ENCODE measurements around the gene SWAP70. TPM values are rescaled to one million over a fixed set of nuclear protein-coding genes. Genes with fewer than 3 reads are reported as not detected.

The SWAP70 gene
- total RNA-seq, 1 experiment from 2014 or later = 27.7 TPM

DNA sequence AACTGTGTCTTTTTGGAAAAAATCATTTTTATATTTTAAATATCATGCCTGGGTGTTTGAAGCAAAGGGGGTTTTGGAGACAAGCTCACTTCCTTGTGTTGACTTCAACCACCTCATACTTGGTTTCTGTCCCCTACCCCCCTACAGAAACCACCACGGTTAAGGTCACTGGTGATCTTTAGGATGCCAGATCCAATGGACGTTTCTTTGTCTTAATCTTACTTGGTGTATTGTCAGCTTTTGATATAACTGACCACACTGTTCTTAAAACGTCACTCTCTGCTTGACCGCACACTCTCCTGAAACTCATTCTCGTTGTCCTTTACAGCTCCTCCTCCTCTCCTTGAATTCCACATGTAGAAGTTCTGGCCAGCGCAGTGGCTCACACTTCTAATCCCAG is 34.8 kb upstream of the SWAP70 start:
- Histone ChIP-seq H3K27ac (no peak overlapping the region), H3K36me3 (no peaks in the 10 kb centered on the region), H3K27me3 (replicated peaks) (no peaks in the 10 kb centered on the region), H3K9me3 (replicated peaks) (no peaks in the 10 kb centered on the region), H3K4me3 (no peak overlapping the region), H3K4me1 (replicated peaks) (no peaks in the 10 kb centered on the region; the same call in 1 of the 2 replicates)
- no peak for DNase-seq (ENCODE audit: low read depth in 1 of 2, low spot score in 2 of 2)

DNA sequence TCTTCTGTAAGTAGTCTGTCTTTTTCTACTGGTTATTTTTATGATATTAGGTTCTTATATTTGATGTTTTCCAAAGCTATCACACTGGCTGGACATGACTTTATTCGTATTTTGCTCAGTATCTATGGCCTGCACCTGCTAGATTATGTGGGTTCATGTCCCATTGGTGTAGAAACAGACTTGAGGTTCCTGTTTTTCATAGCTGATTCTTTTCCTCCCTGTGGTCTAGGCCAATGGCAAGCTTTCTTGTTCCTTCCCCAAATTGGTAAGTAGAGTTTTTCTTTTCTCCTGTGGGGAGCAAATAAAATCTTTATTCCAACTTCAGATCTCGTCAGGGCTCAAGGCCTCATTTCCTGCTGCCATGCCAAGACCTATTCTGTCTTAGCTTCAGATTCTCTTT is 30.2 kb upstream of the SWAP70 start:
- Histone ChIP-seq H3K4me1 (replicated peaks) (no peaks in the 10 kb centered on the region), H3K9me3 (replicated peaks) (no peaks in the 10 kb centered on the region), H3K27me3 (replicated peaks) (no peaks in the 10 kb centered on the region), H3K27ac (no peak overlapping the region), H3K36me3 (no peaks in the 10 kb centered on the region), H3K4me3 (no peak overlapping the region)
- no peak for DNase-seq (ENCODE audit: low read depth in 1 of 2, low spot score in 2 of 2)

DNA sequence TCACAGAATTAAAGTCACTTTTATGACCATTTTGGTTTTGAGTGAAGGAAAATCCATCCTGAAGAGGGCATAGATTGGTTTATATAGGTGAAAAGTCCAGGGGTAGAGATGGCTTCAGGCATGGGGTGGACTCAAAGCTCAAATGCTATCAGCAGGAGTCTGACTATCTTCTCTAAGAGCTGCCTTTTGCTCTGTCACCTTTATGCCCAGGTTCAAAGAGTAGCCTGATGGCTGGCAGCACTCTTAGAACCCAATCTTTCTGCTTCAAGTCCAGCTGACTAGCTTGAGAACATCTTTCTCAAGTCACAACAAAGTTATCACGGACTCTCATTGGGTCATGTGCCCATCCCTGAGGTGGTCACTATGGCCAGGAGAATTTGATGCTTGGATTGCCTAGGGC is 27.2 kb upstream of the SWAP70 start:
- Histone ChIP-seq H3K27ac (no peak overlapping the region), H3K9me3 (replicated peaks) (no peaks in the 10 kb centered on the region), H3K27me3 (replicated peaks) (no peaks in the 10 kb centered on the region), H3K36me3 (no peaks in the 10 kb centered on the region), H3K4me1 (replicated peaks) (no peaks in the 10 kb centered on the region), H3K4me3 (no peak overlapping the region)
- no peak for DNase-seq (ENCODE audit: low read depth in 1 of 2, low spot score in 2 of 2)

DNA sequence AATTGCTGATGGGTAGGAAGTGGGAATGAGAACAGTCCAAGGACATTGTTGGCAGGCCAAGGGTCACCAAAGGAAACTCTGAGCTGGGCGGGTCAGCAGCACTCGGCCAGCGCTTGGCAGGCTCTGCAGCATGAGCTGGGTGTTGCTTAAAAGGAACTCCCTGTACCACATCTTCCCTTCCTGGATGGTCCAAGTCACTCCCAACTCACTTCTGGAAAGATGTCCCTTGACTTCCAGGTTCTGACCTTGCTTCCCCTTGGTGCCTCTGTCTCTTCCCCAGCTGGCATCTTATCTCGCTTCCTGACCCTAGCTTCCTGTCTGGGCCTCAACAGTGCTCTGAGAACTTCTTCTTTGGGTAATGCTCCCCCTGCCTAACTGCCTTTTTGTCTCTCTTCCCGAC is 24.8 kb upstream of the SWAP70 start:
- Histone ChIP-seq H3K36me3 (no peaks in the 10 kb centered on the region), H3K4me3 (no peak overlapping the region), H3K9me3 (replicated peaks) (no peaks in the 10 kb centered on the region), H3K27me3 (replicated peaks) (no peaks in the 10 kb centered on the region), H3K4me1 (replicated peaks) (no peaks in the 10 kb centered on the region), H3K27ac (no peak overlapping the region)
- no peak for DNase-seq (ENCODE audit: low read depth in 1 of 2, low spot score in 2 of 2)

DNA sequence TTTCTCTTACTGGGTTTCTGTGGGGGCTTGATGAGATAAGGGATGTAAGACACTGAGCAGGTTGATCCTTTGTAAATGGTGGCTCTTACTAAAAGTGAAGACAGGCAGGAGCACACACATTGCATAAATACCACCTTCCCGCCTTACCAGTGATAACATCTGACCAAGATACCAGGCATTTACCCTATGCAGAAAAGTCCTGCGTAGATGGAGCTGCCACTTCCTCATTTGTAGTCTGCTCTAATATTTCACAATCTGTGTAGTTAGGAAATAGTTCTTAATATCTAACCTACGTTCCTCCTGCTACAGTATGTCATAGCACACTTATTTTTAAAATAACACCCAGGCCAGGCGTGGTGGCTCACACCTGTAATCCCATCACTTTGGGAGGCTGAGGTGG is 23.9 kb upstream of the SWAP70 start:
- Histone ChIP-seq H3K4me3 (no peak overlapping the region), H3K27me3 (replicated peaks) (no peaks in the 10 kb centered on the region), H3K36me3 (no peaks in the 10 kb centered on the region), H3K4me1 (replicated peaks) (no peaks in the 10 kb centered on the region), H3K27ac (no peak overlapping the region), H3K9me3 (replicated peaks) (no peaks in the 10 kb centered on the region)
- DNase-seq (ENCODE audit: low read depth in 1 of 2, low spot score in 2 of 2) = no peak

DNA sequence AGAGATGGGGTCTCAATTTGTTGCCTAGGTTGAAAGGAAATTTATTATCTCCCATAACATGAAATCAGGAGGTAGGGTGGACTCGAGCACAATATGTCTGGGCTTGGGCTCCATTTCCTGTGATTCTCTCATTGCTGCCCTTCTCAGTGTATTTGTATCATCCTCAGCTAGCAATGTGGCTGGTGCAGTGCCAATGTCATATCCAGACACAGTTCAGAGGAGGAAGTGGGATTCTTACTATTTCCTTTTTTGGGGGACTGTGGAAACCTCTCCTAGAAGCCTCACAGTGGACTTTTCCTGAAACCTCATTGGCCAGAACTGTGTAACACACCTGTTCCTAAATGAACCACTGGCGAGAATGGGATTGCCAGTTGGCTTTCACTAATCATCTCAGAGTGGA is 21.0 kb upstream of the SWAP70 start:
- H3K27me3 ChIP-seq (replicated peaks) = no peaks in the 10 kb centered on the region
- no peak overlapping the region for H3K27ac ChIP-seq
- no peaks in the 10 kb centered on the region for H3K9me3 ChIP-seq (replicated peaks)
- no peaks in the 10 kb centered on the region for H3K36me3 ChIP-seq
- no peak for DNase-seq (ENCODE audit: low read depth in 1 of 2, low spot score in 2 of 2)
- no peaks in the 10 kb centered on the region for H3K4me1 ChIP-seq (replicated peaks)
- H3K4me3 ChIP-seq = no peak overlapping the region

DNA sequence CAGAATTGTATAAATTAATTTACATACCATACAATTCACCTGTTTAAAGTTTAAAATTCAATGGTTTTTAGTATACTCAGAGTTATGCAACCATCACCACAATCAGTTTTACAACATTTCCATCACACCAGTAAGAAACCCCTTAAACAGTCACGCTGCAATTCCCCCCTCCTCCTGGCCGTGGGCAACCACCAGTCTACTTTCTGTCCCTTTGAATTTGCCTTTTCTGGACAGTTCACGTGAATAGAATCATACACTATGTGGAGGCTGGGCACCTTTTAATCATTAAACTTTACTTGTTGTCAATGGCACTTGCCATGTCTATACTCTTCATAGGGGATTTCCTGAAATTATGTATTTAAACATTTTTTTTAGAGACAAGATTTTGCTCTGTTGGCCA is 20.1 kb upstream of the SWAP70 start:
- H3K4me3 ChIP-seq = no peak overlapping the region
- no peak overlapping the region for H3K27ac ChIP-seq
- no peaks in the 10 kb centered on the region for H3K36me3 ChIP-seq

DNA sequence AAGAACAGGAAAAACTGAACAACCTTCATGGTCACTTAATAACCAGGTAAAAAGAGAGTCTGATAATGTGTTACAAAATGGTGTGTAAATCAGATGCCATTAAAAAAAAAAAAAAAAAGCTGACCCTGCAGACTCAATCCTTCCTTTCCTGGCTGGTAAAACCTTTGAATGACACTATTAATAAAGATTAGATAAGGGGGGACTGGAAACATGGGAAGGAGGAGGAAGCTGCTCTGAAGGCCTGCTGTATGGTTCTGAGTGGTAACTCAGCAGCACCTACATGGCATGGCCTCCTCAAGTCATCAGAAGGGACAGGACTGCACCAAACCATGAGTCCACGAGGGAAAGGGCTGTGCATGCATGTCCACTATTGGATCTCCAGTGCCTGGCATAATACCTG is 18.0 kb upstream of the SWAP70 start:
- H3K27me3 ChIP-seq (replicated peaks) = no peaks in the 10 kb centered on the region
- H3K4me3 ChIP-seq = no peak overlapping the region
- no peak for DNase-seq (ENCODE audit: low read depth in 1 of 2, low spot score in 2 of 2)
- H3K9me3 ChIP-seq (replicated peaks) = no peaks in the 10 kb centered on the region
- H3K4me1 ChIP-seq (replicated peaks) = no peaks in the 10 kb centered on the region
- H3K36me3 ChIP-seq = no peaks in the 10 kb centered on the region
- no peak overlapping the region for H3K27ac ChIP-seq

More for the DNA sequence above, 20.1 kb upstream of the SWAP70 start:
- Histone ChIP-seq H3K27me3 (replicated peaks) (no peaks in the 10 kb centered on the region), H3K4me1 (replicated peaks) (no peaks in the 10 kb centered on the region), H3K9me3 (replicated peaks) (no peaks in the 10 kb centered on the region)
- DNase-seq (ENCODE audit: low read depth in 1 of 2, low spot score in 2 of 2) = no peak

DNA sequence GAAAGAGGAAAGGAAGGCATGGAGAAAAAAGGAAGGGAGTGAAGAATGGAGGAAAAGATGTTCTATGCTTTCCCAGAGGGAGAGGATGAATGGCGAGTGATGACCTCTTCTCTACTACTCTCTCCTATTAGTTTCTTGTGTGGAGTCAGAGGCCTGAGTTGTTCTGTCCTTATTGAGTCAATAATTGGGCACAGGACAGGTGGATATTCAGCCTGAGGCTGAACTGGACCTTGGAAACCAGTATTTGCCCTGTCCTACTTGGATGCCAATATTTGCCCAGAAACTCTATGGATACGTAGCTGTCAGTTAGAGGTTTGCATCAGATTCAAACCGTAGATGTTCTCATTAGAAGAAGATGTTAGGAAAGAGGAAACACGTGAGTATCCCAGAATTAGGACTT is 17.6 kb upstream of the SWAP70 start:
- Histone ChIP-seq H3K36me3 (no peaks in the 10 kb centered on the region), H3K4me3 (no peak overlapping the region), H3K27ac (no peak overlapping the region), H3K4me1 (replicated peaks) (no peaks in the 10 kb centered on the region), H3K27me3 (replicated peaks) (no peaks in the 10 kb centered on the region), H3K9me3 (replicated peaks) (no peaks in the 10 kb centered on the region)
- DNase-seq (ENCODE audit: low read depth in 1 of 2, low spot score in 2 of 2) = no peak

DNA sequence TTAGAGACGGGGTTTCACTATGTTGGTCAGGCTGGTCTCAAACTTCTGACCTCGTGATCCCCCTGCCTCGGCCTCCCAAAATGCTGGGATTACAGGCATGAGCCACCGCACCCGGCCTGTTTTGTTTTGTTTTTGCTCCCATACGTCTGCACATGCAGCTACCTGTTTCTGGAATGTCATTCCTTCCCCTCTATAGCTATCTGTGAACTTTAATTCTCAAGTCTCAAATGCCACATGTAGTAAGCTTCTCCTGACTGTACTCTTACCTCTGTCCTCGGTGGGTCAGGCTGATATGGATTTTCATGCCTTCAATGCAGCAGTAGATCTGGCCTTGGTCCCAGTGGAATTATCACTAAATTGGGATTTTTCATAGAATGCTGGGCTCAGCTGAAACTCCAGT is 12.4 kb upstream of the SWAP70 start:
- no peaks in the 10 kb centered on the region for H3K36me3 ChIP-seq
- H3K27ac ChIP-seq = no peak overlapping the region
- no peaks in the 10 kb centered on the region for H3K4me1 ChIP-seq (replicated peaks)
- DNase-seq (ENCODE audit: low read depth in 1 of 2, low spot score in 2 of 2) = no peak
- H3K9me3 ChIP-seq (replicated peaks) = no peaks in the 10 kb centered on the region
- H3K27me3 ChIP-seq (replicated peaks) = no peaks in the 10 kb centered on the region
- H3K4me3 ChIP-seq = no peak overlapping the region

DNA sequence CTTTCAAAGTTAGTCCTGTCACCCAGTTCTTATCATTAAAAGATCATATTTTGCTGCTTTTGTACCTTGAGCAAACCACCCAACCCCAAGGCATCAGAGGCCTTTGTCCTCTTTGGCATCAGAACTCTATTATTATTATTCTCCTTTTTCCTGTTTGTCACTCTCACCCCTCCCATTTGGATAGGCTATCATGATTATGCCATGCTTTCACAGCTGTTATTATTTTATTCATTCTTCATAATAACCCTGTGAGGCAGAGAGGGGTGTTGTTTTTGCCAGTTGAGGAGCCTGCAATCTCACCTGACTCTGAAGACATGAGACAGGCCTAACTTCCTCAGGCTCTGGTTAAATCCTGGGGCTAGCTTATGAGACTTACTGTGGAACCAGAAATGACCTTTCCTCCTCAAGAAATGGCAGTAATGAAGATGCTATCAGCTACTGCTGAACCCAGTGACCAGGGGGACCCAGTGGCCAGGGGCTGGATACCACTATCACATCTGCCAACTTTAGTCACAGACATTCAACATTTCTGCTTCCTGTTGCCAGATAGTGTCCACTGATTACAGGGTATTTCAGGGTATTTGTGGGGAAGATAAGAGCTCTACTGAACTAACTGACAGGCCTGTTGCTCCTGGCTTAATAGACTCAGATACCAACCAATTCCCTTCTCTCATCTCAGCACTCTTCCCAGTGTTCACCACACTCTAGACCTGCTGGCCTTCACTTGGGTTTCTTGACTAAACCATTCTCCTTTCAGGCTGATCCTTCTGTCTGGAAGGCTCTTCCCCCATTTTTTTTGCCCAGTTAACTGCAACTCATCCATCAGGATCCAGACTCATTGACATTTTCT is 11.8 kb upstream of the SWAP70 start:
- no peaks in the 10 kb centered on the region for H3K36me3 ChIP-seq
- no peak for DNase-seq (ENCODE audit: low read depth in 1 of 2, low spot score in 2 of 2)
- no peak overlapping the region for H3K27ac ChIP-seq

DNA sequence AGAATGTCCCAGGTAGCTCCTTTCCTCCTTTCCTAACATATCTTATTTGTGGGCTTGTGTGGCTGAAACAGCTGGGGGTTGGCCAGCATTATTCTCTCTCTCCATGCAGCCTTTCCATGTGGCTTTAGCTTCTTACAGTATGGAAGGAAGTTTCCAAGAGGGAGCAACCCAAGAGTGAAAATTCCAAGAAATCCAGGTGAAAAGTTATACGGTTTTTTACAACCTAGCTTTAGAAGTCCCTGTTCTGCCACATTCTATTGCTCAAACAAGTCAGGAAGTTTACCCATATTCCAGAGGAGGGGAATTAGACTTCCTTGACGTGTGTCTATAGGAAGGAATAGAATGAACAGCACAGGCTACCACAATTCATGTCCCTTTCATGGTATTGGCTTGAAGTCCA is 10.0 kb upstream of the SWAP70 start:
- no peaks in the 10 kb centered on the region for H3K36me3 ChIP-seq
- H3K4me1 ChIP-seq (replicated peaks) = no peaks in the 10 kb centered on the region
- DNase-seq (ENCODE audit: low read depth in 1 of 2, low spot score in 2 of 2) = no peak
- H3K27me3 ChIP-seq (replicated peaks) = no peaks in the 10 kb centered on the region
- no peak overlapping the region for H3K4me3 ChIP-seq
- no peaks in the 10 kb centered on the region for H3K9me3 ChIP-seq (replicated peaks)
- no peak overlapping the region for H3K27ac ChIP-seq

More for the DNA sequence above, 11.8 kb upstream of the SWAP70 start:
- Histone ChIP-seq H3K27me3 (replicated peaks) (no peaks in the 10 kb centered on the region), H3K4me1 (replicated peaks) (no peaks in the 10 kb centered on the region), H3K4me3 (no peak overlapping the region), H3K9me3 (replicated peaks) (no peaks in the 10 kb centered on the region)

DNA sequence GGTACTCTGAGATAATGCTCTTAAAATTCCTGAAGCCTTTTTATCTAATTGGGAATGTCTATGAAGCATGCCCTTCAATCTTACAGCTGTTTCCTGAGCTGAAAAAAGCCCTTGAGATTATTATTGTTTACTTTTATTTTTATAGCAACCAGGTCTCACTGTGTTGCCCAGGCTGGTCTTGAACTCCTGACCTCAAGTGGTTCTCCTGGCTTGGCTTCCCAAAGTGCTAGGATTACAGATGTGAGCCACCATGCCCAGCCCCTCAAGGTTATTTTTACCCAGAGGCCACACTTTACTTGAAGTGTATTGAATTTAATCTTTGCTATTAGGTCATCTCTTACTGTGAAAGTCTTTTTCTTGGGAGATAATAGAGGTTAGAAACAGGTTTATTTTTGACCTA is 7.0 kb upstream of the SWAP70 start:
- Histone ChIP-seq H3K4me3 (no peak overlapping the region), H3K4me1 (replicated peaks) (no peaks in the 10 kb centered on the region), H3K27ac (no peak overlapping the region), H3K27me3 (replicated peaks) (no peaks in the 10 kb centered on the region), H3K36me3 (no peaks in the 10 kb centered on the region), H3K9me3 (replicated peaks) (no peaks in the 10 kb centered on the region)
- DNase-seq (ENCODE audit: low read depth in 1 of 2, low spot score in 2 of 2) = no peak

DNA sequence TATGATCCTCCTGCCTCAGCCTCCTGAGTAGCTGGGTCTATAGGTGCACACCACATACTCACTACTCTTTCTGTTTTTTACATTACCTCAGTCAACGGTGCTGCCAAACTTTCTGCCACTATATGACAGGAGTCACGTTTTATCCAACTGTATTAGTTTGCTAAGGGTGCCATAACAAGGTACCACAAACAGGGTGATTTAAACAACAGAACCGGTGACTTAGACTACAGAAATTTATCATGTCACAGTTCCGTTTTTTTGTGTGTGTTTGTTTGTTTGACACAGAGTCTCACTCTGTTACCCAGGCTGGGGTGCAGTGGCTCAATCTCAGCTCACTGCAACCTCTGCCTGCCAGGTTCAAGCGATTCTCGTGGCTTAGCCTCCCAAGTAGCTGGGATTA is 6.3 kb upstream of the SWAP70 start:
- no peaks in the 10 kb centered on the region for H3K9me3 ChIP-seq (replicated peaks)
- no peak for DNase-seq (ENCODE audit: low read depth in 1 of 2, low spot score in 2 of 2)
- H3K27me3 ChIP-seq (replicated peaks) = no peaks in the 10 kb centered on the region
- H3K4me1 ChIP-seq (replicated peaks) = no peaks in the 10 kb centered on the region
- no peaks in the 10 kb centered on the region for H3K36me3 ChIP-seq
- H3K27ac ChIP-seq = no peak overlapping the region
- no peak overlapping the region for H3K4me3 ChIP-seq

DNA sequence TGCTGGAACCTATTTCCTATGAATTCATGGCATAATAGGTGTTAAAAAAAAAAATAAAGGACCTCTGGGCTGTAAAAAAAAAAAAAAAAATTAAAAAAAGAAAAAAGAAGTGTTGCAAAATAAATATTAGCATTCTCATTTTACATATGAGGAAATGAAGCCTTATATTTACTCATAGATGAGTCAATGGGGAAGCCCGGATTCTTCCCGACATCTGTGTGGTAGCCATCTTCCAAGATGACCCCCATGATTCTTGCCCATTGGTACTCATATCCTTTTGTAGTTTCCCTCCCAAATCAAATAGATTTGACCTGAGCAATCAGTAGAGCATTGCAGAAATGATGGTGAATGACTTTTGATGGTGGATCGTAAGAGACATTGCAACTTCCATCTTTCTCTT is 3.0 kb upstream of the SWAP70 start:
- Histone ChIP-seq H3K9me3 (replicated peaks) (peaks cover 3% of the 10 kb centered on the region; the same call in 1 of the 2 replicates), H3K4me3 (no peak overlapping the region), H3K27me3 (replicated peaks) (no peaks in the 10 kb centered on the region), H3K27ac (no peak overlapping the region), H3K4me1 (replicated peaks) (peaks cover 10% of the 10 kb centered on the region), H3K36me3 (peaks cover 13% of the 10 kb centered on the region)
- no peak for DNase-seq (ENCODE audit: low read depth in 1 of 2, low spot score in 2 of 2)
